Body of pancreas (tissue), 4 donors: ENCODE data around the gene ARL5C. TPM values are rescaled to one million over a fixed set of nuclear protein-coding genes. Genes with fewer than 3 reads are reported as not detected.

Experiments used
- ATAC-seq: fragments of 150-250 bp; one replicate; pipeline ENCODE4 v1.9.1; 2016
- DNase-seq, 4 donors: peaks; one replicate each; pipeline ENCODE4 v3.0.0-alpha.2; 2019
- H3K27ac ChIP-seq, 4 donors: fragments of 200-600 bp; sonication (generic); 1 replicate in 3 of 4; 2 replicates in 1 of 4; pipeline versions ENCODE4 v1.5.1 to v1.6.1; 2016 to 2019; ENCODE audit warnings: mild to moderate bottlenecking in 1 of 4, mixed read lengths in 1 of 4, moderate library complexity in 1 of 4
- H3K27me3 ChIP-seq, 2 donors: fragments of 200-600 bp; sonication (generic); one replicate each; pipeline ENCODE4 v1.6.0; 2016; ENCODE audit warnings: mild to moderate bottlenecking in 1 of 2
- H3K36me3 ChIP-seq, 2 donors: fragments of 200-600 bp; sonication (generic); replicated peaks in 1 of 2; 2 replicates each; pipeline ENCODE4 v1.5.1; 2016; ENCODE audit warnings: low read depth in 2 of 2; ENCODE audit not compliant: insufficient read depth in 1 of 2
- H3K4me1 ChIP-seq: fragments of 200-600 bp; sonication (generic); one replicate; pipeline ENCODE4 v1.6.0; 2016
- H3K4me3 ChIP-seq, 2 donors: fragments of 200-600 bp; sonication (generic); 1 replicate in 1 of 2; 2 replicates in 1 of 2; pipeline ENCODE4 v1.5.1; 2016 to 2019
- H3K9me3 ChIP-seq, 3 donors: fragments of 200-600 bp; sonication (generic); 1 replicate in 2 of 3; 2 replicates in 1 of 3; pipeline ENCODE4 v1.5.1; 2016
- POLR2A ChIP-seq, 3 donors: fragments of 450-650 bp; IDR thresholded peaks; one replicate each; pipeline ENCODE4 v1.6.1; 2016; ENCODE audit warnings: antibody characterized with exemption in 3 of 3, mild to moderate bottlenecking in 2 of 3
- WGBS, 2 donors: methylation state at CpG; one replicate each; pipeline ENCODE4 v1.1.5; 2017; 5-methylcytosine and 5-hydroxymethylcytosine counted together
- intact Hi-C: fragments of 100-400 bp; cut with DNase I; formaldehyde crosslinking; loops from one replicate; pipeline ENCODE4 v1.15.1; 2023
- total RNA-seq, 2 donors: library from RNA; depleted of rRNA; stranded (reverse); fragments of >200 nt; gene quantifications; one replicate each; pipeline ENCODE4 v1.1.0, GENCODE V29; 2016
- TF ChIP-seq, protein P1 (sequence below), 7 experiments: fragments of 450-650 bp in 4 of 7; fragments of 200-600 bp in 3 of 7; sonication (generic) in 3 of 7; IDR thresholded peaks; one replicate each; pipeline ENCODE4 v1.5.1; 2016 to 2019; ENCODE audit warnings: antibody characterized with exemption in 7 of 7

Gene ARL5C
- total RNA-seq, 2 donors from 2014 or later: 0.26 TPM; not detected in 1

DNA sequence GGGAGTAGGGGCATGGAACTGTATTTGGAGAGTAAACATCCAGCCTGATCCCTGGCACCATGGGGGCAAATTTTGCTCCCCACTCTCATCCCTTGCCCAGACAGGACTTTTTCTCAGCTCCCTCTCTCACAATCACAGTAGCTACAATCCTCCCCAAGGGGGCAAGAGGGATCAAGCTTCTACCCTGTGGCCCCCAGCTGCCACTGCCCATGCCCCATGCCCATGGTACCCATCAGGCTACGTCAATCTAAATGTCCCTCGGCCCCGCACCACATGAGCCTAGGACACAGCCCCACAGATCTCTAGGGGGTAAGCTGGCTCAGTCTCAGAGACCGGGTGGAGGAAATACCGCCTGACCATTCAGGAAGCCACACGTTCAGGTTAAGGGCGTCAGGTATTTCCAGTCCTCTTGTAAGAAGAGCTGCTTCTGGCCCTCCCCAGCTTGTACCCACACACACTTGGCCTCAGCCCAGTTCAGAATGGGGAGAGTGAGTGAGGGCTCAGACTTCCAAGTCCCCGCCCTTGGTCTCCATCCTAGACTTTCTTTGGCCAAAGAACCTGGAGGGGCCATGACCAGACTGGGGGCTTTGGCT, 29.7 kb upstream of the ARL5C start:
- H3K4me1 ChIP-seq: peaks cover 23% of the 10 kb centered on the region
- no peaks in the 10 kb centered on the region for H3K36me3 ChIP-seq
- H3K9me3 ChIP-seq: no peaks in the 10 kb centered on the region
- H3K4me3 ChIP-seq: no peak overlapping the region
- 72 to 85% methylated on average over 8 of the region's 8 CpGs for WGBS, 2 donors
- TF ChIP-seq, protein P1, sequence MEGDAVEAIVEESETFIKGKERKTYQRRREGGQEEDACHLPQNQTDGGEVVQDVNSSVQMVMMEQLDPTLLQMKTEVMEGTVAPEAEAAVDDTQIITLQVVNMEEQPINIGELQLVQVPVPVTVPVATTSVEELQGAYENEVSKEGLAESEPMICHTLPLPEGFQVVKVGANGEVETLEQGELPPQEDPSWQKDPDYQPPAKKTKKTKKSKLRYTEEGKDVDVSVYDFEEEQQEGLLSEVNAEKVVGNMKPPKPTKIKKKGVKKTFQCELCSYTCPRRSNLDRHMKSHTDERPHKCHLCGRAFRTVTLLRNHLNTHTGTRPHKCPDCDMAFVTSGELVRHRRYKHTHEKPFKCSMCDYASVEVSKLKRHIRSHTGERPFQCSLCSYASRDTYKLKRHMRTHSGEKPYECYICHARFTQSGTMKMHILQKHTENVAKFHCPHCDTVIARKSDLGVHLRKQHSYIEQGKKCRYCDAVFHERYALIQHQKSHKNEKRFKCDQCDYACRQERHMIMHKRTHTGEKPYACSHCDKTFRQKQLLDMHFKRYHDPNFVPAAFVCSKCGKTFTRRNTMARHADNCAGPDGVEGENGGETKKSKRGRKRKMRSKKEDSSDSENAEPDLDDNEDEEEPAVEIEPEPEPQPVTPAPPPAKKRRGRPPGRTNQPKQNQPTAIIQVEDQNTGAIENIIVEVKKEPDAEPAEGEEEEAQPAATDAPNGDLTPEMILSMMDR (IDR thresholded peaks at IDR 0.05): no peak
- TF ChIP-seq POLR2A (IDR thresholded peaks at IDR 0.05): no peak
- DNase-seq (no peak), ATAC-seq (no peak)
- H3K27ac ChIP-seq: no peak overlapping the region
- H3K27me3 ChIP-seq: no peaks in the 10 kb centered on the region
- intact Hi-C loops: no loop called here

DNA sequence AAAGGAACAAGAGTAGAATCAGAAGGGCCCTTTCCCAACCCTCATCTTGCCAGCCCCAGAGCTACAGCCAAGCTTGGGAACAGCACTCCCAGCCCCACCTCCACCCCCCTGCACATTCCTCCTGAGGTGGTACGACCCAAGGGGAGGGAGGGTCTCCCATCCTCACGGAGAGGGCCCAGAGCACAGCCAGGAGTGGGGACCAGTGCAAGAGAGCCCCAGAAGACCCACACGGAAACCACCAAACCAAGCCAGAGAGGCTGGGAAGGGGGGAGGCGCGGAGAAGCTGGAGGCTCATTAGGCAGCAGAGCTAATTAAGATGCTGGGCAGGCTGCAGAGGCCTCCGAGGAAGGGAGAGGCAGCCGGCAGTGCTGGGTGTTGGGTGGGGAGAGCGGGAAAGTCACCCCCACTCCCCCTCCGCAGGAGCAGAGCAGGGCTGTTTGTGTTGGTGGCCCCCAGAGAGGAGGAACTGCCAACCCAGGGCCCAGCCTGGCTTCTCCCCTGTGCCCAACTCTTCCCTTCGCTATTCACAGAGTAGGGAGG, 29.1 kb upstream of the ARL5C start:
- no peak for DNase-seq
- no peak overlapping the region for H3K27ac ChIP-seq
- intact Hi-C loops: no loop called here

DNA sequence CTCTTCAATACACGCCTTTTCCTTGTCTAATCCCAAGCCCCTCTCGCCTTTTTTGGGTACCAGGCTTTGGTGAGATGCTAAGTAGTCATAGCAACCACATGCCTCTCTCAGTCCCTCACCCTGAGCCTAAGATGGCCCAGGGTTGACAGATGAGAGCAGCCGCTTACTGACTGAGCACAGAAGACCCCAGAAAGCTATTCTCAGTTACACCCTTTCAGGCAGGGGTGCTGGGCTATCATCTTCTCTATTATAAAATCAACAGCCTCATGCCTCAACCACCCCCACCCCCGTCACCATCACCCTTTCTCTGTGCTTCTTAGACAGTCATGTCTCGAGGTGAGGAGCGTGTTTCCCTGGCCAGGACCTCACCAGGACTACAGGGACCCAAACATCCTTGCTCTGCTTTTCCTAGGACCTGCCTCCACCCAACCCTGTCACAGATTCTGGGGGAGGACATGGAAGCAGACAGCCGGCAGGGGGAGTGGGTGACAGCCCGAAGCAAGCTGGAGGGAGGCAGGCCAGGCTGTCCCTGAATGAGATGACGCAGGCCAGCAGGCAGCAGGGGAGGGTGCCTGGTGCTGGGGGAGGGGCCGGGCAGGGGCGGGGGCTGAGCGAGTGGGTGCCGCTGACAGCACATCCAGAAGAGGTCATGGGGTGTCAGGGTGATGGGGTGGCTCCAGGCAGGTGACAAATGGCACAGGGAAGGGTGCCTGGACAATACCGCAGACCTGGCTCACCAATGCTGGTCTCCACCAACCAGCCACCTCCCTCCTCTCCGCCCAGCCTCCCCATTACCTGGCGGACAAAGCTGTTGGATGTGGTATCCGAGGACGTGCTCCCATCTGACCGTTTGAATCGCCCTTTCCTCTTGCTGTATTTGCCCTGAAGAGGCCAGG, 28.4 kb upstream of the ARL5C start:
- TF ChIP-seq POLR2A (IDR thresholded peaks at IDR 0.05): no peak
- TF ChIP-seq, protein P1 (IDR thresholded peaks at IDR 0.05): no peak
- ATAC-seq (no peak), DNase-seq (peak in 2 of 4 donors; percentile 25)
- no peaks in the 10 kb centered on the region for H3K9me3 ChIP-seq
- WGBS, 2 donors: 69 to 73% methylated on average over 19 of the region's 20 CpGs
- H3K36me3 ChIP-seq: no peaks in the 10 kb centered on the region
- no peak overlapping the region for H3K4me3 ChIP-seq
- peaks cover 20% of the 10 kb centered on the region for H3K4me1 ChIP-seq
- no peaks in the 10 kb centered on the region for H3K27me3 ChIP-seq
- H3K27ac ChIP-seq: no peak overlapping the region
- intact Hi-C loops: no loop called here

More for the DNA sequence above, 29.1 kb upstream of the ARL5C start:
- no peaks in the 10 kb centered on the region for H3K36me3 ChIP-seq
- H3K27me3 ChIP-seq: no peaks in the 10 kb centered on the region
- ATAC-seq: no peak
- H3K4me1 ChIP-seq: peaks cover 23% of the 10 kb centered on the region
- no peak overlapping the region for H3K4me3 ChIP-seq
- H3K9me3 ChIP-seq: no peaks in the 10 kb centered on the region
- 75 to 82% methylated on average over 8 to 10 of the region's 10 CpGs for WGBS, 2 donors
- TF ChIP-seq, protein P1 (IDR thresholded peaks at IDR 0.05): no peak
- TF ChIP-seq POLR2A (IDR thresholded peaks at IDR 0.05): no peak

DNA sequence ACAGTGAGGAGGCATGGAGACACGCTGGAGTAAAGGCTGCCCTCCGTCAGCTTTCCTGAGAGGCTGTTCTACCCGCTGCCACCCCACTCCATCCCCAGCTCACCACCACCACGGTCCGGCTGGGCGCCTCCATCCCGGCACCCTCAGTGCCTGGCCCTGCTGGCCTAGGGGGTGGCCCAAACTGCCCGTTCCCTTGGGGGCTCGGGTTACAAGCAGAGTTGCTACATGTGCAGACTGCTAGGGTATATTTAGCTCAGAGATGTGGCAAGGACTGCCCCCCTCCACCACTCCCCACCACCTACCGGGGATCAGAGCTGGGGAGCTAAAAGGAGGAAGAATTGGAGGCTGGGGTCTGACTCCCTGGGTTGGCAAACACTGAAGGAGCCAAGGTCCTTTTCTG, 27.4 kb upstream of the ARL5C start:
- Histone ChIP-seq H3K36me3 (no peaks in the 10 kb centered on the region), H3K27me3 (no peaks in the 10 kb centered on the region), H3K4me1 (peaks cover 17% of the 10 kb centered on the region), H3K27ac (no peak overlapping the region), H3K4me3 (no peak overlapping the region), H3K9me3 (no peaks in the 10 kb centered on the region)
- TF ChIP-seq, protein P1 (IDR thresholded peaks at IDR 0.05): no peak
- TF ChIP-seq POLR2A (IDR thresholded peaks at IDR 0.05): no peak
- intact Hi-C loops: no loop called here
- 79 to 100% methylated on average over 1 to 10 of the region's 10 CpGs for whole genome bisulfite sequencing, 2 donors
- ATAC-seq: no peak
- DNase-seq: no peak
